ES-I3 (cell line): Measurements from ENCODE around the gene ERI3.

ENCODE experiments used
- H3K36me3 ChIP-seq: 2 replicates; pipeline ENCODE4 v1.6.1; 2013; ENCODE audit warnings: mild to moderate bottlenecking, low read length, control low read depth, moderate library complexity; ENCODE audit not compliant: insufficient read depth
- H3K4me1 ChIP-seq: 2 replicates; pipeline ENCODE4 v1.6.1; 2013; ENCODE audit warnings: mild to moderate bottlenecking, control low read depth, low read length; ENCODE audit not compliant: insufficient read depth
- H3K9ac ChIP-seq: 2 replicates; pipeline ENCODE4 v1.6.1; 2013; ENCODE audit warnings: low read depth, mild to moderate bottlenecking, low read length, moderate library complexity
- H3K9me3 ChIP-seq: 2 replicates; pipeline ENCODE4 v1.6.1; 2013; ENCODE audit warnings: mild to moderate bottlenecking, low read length, moderate library complexity; ENCODE audit not compliant: control insufficient read depth, insufficient read depth

ERI3 gene

GRCh38 chr1:44240802-44241671 lies 114.0 kb downstream of the ERI3 start:
- H3K9ac ChIP-seq, result no peak overlapping the region

GRCh38 chr1:44239961-44240371 lies 115.1 kb downstream of the ERI3 start:
- Histone ChIP-seq H3K9me3 (no peaks in the 10 kb centered on the region), H3K9ac (no peak overlapping the region), H3K36me3 (no peaks in the 10 kb centered on the region), H3K4me1 (peaks cover 19% of the 10 kb centered on the region)

More at GRCh38 chr1:44240802-44241671, 114.0 kb downstream of the ERI3 start:
- H3K4me1 ChIP-seq, result peaks cover 19% of the 10 kb centered on the region
- no peaks in the 10 kb centered on the region for H3K9me3 ChIP-seq
- H3K36me3 ChIP-seq, result no peaks in the 10 kb centered on the region

GRCh38 chr1:44239331-44239960 lies 115.6 kb downstream of the ERI3 start:
- no peaks in the 10 kb centered on the region for H3K9me3 ChIP-seq

GRCh38 chr1:44238660-44239059 lies 116.4 kb downstream of the ERI3 start:
- Histone ChIP-seq H3K36me3 (no peaks in the 10 kb centered on the region), H3K9ac (no peak overlapping the region), H3K9me3 (no peaks in the 10 kb centered on the region), H3K4me1 (peaks cover 19% of the 10 kb centered on the region)

More at GRCh38 chr1:44239331-44239960, 115.6 kb downstream of the ERI3 start:
- H3K36me3 ChIP-seq, result no peaks in the 10 kb centered on the region
- H3K4me1 ChIP-seq, result peaks cover 19% of the 10 kb centered on the region
- no peak overlapping the region for H3K9ac ChIP-seq

GRCh38 chr1:44237721-44238457 lies 117.2 kb downstream of the ERI3 start:
- no peaks in the 10 kb centered on the region for H3K36me3 ChIP-seq
- H3K4me1 ChIP-seq, result peaks cover 19% of the 10 kb centered on the region
- no peaks in the 10 kb centered on the region for H3K9me3 ChIP-seq
- no peak overlapping the region for H3K9ac ChIP-seq

- Histone ChIP-seq H3K36me3 (no peaks in the 10 kb centered on the region), H3K4me1 (peaks cover 19% of the 10 kb centered on the region), H3K9me3 (no peaks in the 10 kb centered on the region), H3K9ac (no peak overlapping the region)
Observed at GRCh38 chr1:44236490-44237272, 118.4 kb downstream of the ERI3 start.

GRCh38 chr1:44235808-44236207 lies 119.2 kb downstream of the ERI3 start:
- Histone ChIP-seq H3K4me1 (peaks cover 19% of the 10 kb centered on the region), H3K9ac (no peak overlapping the region), H3K36me3 (no peaks in the 10 kb centered on the region), H3K9me3 (no peaks in the 10 kb centered on the region; the same call in 1 of the 2 replicates)

GRCh38 chr1:44233593-44233992 lies 121.5 kb downstream of the ERI3 start:
- no peaks in the 10 kb centered on the region; the same call in 1 of the 2 replicates for H3K9me3 ChIP-seq
- peaks cover 3% of the 10 kb centered on the region; the same call in 1 of the 2 replicates for H3K36me3 ChIP-seq

GRCh38 chr1:44230796-44231195 lies 124.3 kb downstream of the ERI3 start:
- Histone ChIP-seq H3K9ac (no peak overlapping the region), H3K36me3 (peaks cover 3% of the 10 kb centered on the region; the same call in 1 of the 2 replicates), H3K4me1 (no peaks in the 10 kb centered on the region), H3K9me3 (peaks cover 15% of the 10 kb centered on the region)

More at GRCh38 chr1:44233593-44233992, 121.5 kb downstream of the ERI3 start:
- H3K9ac ChIP-seq, result no peak overlapping the region
- H3K4me1 ChIP-seq, result peaks cover 3% of the 10 kb centered on the region; the same call in 1 of the 2 replicates

GRCh38 chr1:44229435-44230167 lies 125.5 kb downstream of the ERI3 start:
- Histone ChIP-seq H3K9ac (no peak overlapping the region), H3K36me3 (peaks cover 6% of the 10 kb centered on the region), H3K4me1 (no peaks in the 10 kb centered on the region), H3K9me3 (peaks cover 23% of the 10 kb centered on the region)

- Histone ChIP-seq H3K4me1 (no peaks in the 10 kb centered on the region), H3K9me3 (peaks cover 30% of the 10 kb centered on the region), H3K36me3 (peaks cover 6% of the 10 kb centered on the region), H3K9ac (no peak overlapping the region)
Observed at GRCh38 chr1:44228218-44228617, 126.8 kb downstream of the ERI3 start.

GRCh38 chr1:44227211-44227610 lies 127.8 kb downstream of the ERI3 start:
- Histone ChIP-seq H3K9ac (no peak overlapping the region), H3K36me3 (peaks cover 6% of the 10 kb centered on the region), H3K9me3 (peaks cover 30% of the 10 kb centered on the region), H3K4me1 (no peaks in the 10 kb centered on the region)

- no peaks in the 10 kb centered on the region for H3K4me1 ChIP-seq
- H3K9ac ChIP-seq, result no peak overlapping the region
- peaks cover 30% of the 10 kb centered on the region for H3K9me3 ChIP-seq
- H3K36me3 ChIP-seq, result peaks cover 6% of the 10 kb centered on the region
Observed at GRCh38 chr1:44225761-44226160, 129.3 kb downstream of the ERI3 start.
